Tibial artery (tissue), 4 donors: ENCODE data around the gene DPP10.

Experiments
- DNase-seq, 2 donors: peaks; one replicate each; pipeline ENCODE4 v3.0.0-alpha.2; 2019
- H3K27ac ChIP-seq, 2 donors: fragments of 200-600 bp; sonication (generic) in 1 of 2; 1 replicate in 1 of 2; 2 replicates in 1 of 2; pipeline ENCODE4 v1.5.1; 2018 to 2019; ENCODE audit warnings: mild to moderate bottlenecking in 1 of 2
- H3K27me3 ChIP-seq, 2 donors: fragments of 200-600 bp; sonication (generic) in 1 of 2; one replicate each; pipeline versions ENCODE4 v1.5.1 to v1.6.0; 2016 to 2019
- H3K36me3 ChIP-seq, 3 donors: fragments of 200-600 bp; sonication (generic) in 2 of 3; one replicate each; pipeline ENCODE4 v1.5.1; 2016 to 2019; ENCODE audit warnings: mild to moderate bottlenecking in 2 of 3
- H3K4me1 ChIP-seq, 4 donors: fragments of 200-600 bp; sonication (generic) in 2 of 4; 1 replicate in 3 of 4; 2 replicates in 1 of 4; pipeline ENCODE4 v1.5.1; 2016 to 2019
- H3K4me3 ChIP-seq, 2 donors: fragments of 200-600 bp; sonication (generic) in 1 of 2; 1 replicate in 1 of 2; 2 replicates in 1 of 2; pipeline ENCODE4 v1.5.1; 2018 to 2019; ENCODE audit warnings: mild to moderate bottlenecking in 2 of 2
- H3K9me3 ChIP-seq, 3 donors: fragments of 200-600 bp; sonication (generic) in 1 of 3; one replicate each; pipeline ENCODE4 v1.5.1; 2016 to 2019
- CTCF ChIP-seq, 2 experiments: fragments of 200-600 bp in 1 of 2; fragments of 450-650 bp in 1 of 2; IDR thresholded peaks; one replicate each; pipeline ENCODE4 v1.5.1; 2017 to 2019; ENCODE audit warnings: antibody characterized with exemption in 2 of 2, mild to moderate bottlenecking in 1 of 2, moderate library complexity in 1 of 2
- intact Hi-C: fragments of 100-400 bp; cut with DNase I; formaldehyde crosslinking; loops from one replicate; pipeline ENCODE4 v1.15.0; 2023; ENCODE audit warnings: low total_unique reads

Gene DPP10

GRCh38 chr2:115552726-115553125 lies 1110.3 kb downstream of the DPP10 start:
- TF ChIP-seq CTCF (IDR thresholded peaks at IDR 0.05), result no peak
- no peaks in the 10 kb centered on the region for H3K27me3 ChIP-seq
- no peaks in the 10 kb centered on the region for H3K4me1 ChIP-seq
- H3K9me3 ChIP-seq, result no peaks in the 10 kb centered on the region
- H3K27ac ChIP-seq, result no peak overlapping the region
- intact Hi-C loops, result no loop called here
- H3K4me3 ChIP-seq, result no peak overlapping the region
- no peaks in the 10 kb centered on the region for H3K36me3 ChIP-seq
- DNase-seq, result no peak

GRCh38 chr2:115554153-115554552 lies 1111.7 kb downstream of the DPP10 start:
- Histone ChIP-seq H3K36me3 (no peaks in the 10 kb centered on the region), H3K27me3 (no peaks in the 10 kb centered on the region), H3K4me3 (no peak overlapping the region), H3K9me3 (no peaks in the 10 kb centered on the region), H3K27ac (no peak overlapping the region), H3K4me1 (no peaks in the 10 kb centered on the region)
- intact Hi-C loops, result no loop called here
- DNase-seq, result no peak
- TF ChIP-seq CTCF (IDR thresholded peaks at IDR 0.05), result no peak

GRCh38 chr2:115558725-115559124 lies 1116.3 kb downstream of the DPP10 start:
- H3K4me3 ChIP-seq, result no peak overlapping the region
- H3K4me1 ChIP-seq, result no peaks in the 10 kb centered on the region
- no peaks in the 10 kb centered on the region for H3K9me3 ChIP-seq
- H3K27ac ChIP-seq, result no peak overlapping the region
- intact Hi-C loops, result no loop called here
- DNase-seq, result no peak
- no peaks in the 10 kb centered on the region for H3K27me3 ChIP-seq
- TF ChIP-seq CTCF (IDR thresholded peaks at IDR 0.05), result no peak
- H3K36me3 ChIP-seq, result no peaks in the 10 kb centered on the region

- no peaks in the 10 kb centered on the region for H3K9me3 ChIP-seq
- H3K27me3 ChIP-seq, result no peaks in the 10 kb centered on the region
- no peak overlapping the region for H3K27ac ChIP-seq
- intact Hi-C loops, result no loop called here
- DNase-seq, result no peak
- no peak overlapping the region for H3K4me3 ChIP-seq
- H3K4me1 ChIP-seq, result no peaks in the 10 kb centered on the region
- no peak for TF ChIP-seq CTCF (IDR thresholded peaks at IDR 0.05)
- H3K36me3 ChIP-seq, result no peaks in the 10 kb centered on the region
Measured at GRCh38 chr2:115560666-115561065, 1118.2 kb downstream of the DPP10 start.

GRCh38 chr2:115568643-115569042 lies 1126.2 kb downstream of the DPP10 start:
- H3K36me3 ChIP-seq, result no peaks in the 10 kb centered on the region
- intact Hi-C loops, result no loop called here
- no peaks in the 10 kb centered on the region for H3K9me3 ChIP-seq
- no peak for DNase-seq
- no peak overlapping the region for H3K27ac ChIP-seq
- no peaks in the 10 kb centered on the region for H3K4me1 ChIP-seq
- H3K4me3 ChIP-seq, result no peak overlapping the region
- H3K27me3 ChIP-seq, result no peaks in the 10 kb centered on the region
- TF ChIP-seq CTCF (IDR thresholded peaks at IDR 0.05), result no peak

- no peaks in the 10 kb centered on the region for H3K9me3 ChIP-seq
- intact Hi-C loops, result no loop called here
- DNase-seq, result no peak
- no peak for TF ChIP-seq CTCF (IDR thresholded peaks at IDR 0.05)
- no peak overlapping the region for H3K4me3 ChIP-seq
- H3K27ac ChIP-seq, result no peak overlapping the region
- H3K36me3 ChIP-seq, result no peaks in the 10 kb centered on the region
- no peaks in the 10 kb centered on the region for H3K4me1 ChIP-seq
- H3K27me3 ChIP-seq, result no peaks in the 10 kb centered on the region
Measured at GRCh38 chr2:115569547-115569946, 1127.1 kb downstream of the DPP10 start.
